ENCODE measurements around the gene KCND3.
"Not testable (repeated sequence)": the region's sequence is repeated elsewhere in the genome, so short reads cannot be mapped to it uniquely, and the experiment has no call there.

KCND3 gene

GRCh38 chr1:111802110-111802509 is 187.4 kb downstream of the KCND3 start:
- H3K9me3 ChIP-seq (ENCODE audit: control insufficient read depth, insufficient read depth, low read length) = no peaks in the 10 kb centered on the region
- H3K4me3 ChIP-seq (ENCODE audit: low read length) = no peak overlapping the region
- H3K27me3 ChIP-seq (ENCODE audit: control insufficient read depth, low read length) = peaks cover 5% of the 10 kb centered on the region
- H3K79me2 ChIP-seq (ENCODE audit: control insufficient read depth, low read length) = no peaks in the 10 kb centered on the region
- no peak overlapping the region for H3K27ac ChIP-seq (ENCODE audit: low read depth, low read length)
- no peaks in the 10 kb centered on the region for H3F3A ChIP-seq (ENCODE audit: control insufficient read depth, insufficient read depth)
- TF ChIP-seq, protein P1, sequence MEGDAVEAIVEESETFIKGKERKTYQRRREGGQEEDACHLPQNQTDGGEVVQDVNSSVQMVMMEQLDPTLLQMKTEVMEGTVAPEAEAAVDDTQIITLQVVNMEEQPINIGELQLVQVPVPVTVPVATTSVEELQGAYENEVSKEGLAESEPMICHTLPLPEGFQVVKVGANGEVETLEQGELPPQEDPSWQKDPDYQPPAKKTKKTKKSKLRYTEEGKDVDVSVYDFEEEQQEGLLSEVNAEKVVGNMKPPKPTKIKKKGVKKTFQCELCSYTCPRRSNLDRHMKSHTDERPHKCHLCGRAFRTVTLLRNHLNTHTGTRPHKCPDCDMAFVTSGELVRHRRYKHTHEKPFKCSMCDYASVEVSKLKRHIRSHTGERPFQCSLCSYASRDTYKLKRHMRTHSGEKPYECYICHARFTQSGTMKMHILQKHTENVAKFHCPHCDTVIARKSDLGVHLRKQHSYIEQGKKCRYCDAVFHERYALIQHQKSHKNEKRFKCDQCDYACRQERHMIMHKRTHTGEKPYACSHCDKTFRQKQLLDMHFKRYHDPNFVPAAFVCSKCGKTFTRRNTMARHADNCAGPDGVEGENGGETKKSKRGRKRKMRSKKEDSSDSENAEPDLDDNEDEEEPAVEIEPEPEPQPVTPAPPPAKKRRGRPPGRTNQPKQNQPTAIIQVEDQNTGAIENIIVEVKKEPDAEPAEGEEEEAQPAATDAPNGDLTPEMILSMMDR (IDR thresholded peaks at IDR 0.05; ENCODE audit: low read depth, low read length, poor library complexity, severe bottlenecking) = no peak
- no peaks in the 10 kb centered on the region for H3K9me2 ChIP-seq (replicated peaks; ENCODE audit: control insufficient read depth, low read length)
- no peak overlapping the region for H3K4me2 ChIP-seq (ENCODE audit: low read length)
- no peaks in the 10 kb centered on the region for H3K4me1 ChIP-seq (ENCODE audit: control insufficient read depth, low read length)
- H4K20me1 ChIP-seq (ENCODE audit: control insufficient read depth, insufficient read depth, low read depth, low read length) = no peaks in the 10 kb centered on the region
- no peaks in the 10 kb centered on the region for H3K36me3 ChIP-seq (ENCODE audit: control insufficient read depth, low read length)

DNA sequence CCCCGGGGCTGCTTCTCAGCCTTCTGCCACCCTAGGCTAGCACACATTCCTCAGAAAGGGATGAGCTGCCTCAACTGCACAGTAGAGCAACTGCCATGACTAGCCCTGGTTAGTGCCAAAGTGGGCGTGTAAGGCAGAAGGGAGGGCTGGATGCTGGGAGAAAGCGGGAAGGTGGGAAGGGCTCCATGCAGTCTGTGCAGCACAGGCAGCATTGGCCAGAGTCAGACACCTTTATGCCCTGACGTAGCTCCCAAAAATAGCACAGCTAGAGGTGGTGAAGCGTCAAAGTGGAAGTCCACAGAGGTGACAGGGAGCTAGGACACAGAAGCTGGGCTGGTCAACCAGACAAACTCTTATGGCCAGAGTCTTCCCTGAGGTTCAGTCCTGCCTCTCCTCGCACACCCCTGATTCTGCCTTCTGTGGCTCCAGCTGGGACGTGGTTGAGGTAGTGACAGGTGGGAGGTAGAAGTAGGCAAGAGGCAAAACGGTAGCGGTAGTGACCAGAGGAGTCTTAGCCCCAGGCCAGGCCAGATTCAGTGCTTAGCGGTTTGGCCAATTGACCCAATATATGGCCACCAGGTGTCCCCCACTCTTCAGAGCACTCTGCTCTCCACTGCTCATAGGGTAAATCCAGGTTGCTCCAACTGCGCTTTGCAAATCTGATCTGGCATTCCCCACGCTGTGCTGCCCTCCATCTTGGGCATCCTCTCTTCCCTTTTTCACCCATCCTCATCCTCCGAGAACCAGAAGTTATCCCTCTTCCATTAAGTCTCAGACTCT is 188.2 kb downstream of the KCND3 start:
- no peaks in the 10 kb centered on the region for H3K79me2 ChIP-seq (ENCODE audit: control insufficient read depth, low read length)
- H3K36me3 ChIP-seq (ENCODE audit: control insufficient read depth, low read length) = no peaks in the 10 kb centered on the region
- no peaks in the 10 kb centered on the region for H3K9me2 ChIP-seq (replicated peaks; ENCODE audit: control insufficient read depth, low read length)
- no peak overlapping the region for H3K27ac ChIP-seq (ENCODE audit: low read depth, low read length)
- H4K20me1 ChIP-seq (ENCODE audit: control insufficient read depth, insufficient read depth, low read depth, low read length) = no peaks in the 10 kb centered on the region
- no peaks in the 10 kb centered on the region for H3K4me1 ChIP-seq (ENCODE audit: control insufficient read depth, low read length)
- H3K27me3 ChIP-seq (ENCODE audit: control insufficient read depth, low read length) = peaks cover 2% of the 10 kb centered on the region
- H3F3A ChIP-seq (ENCODE audit: control insufficient read depth, insufficient read depth) = no peaks in the 10 kb centered on the region
- H3K9me3 ChIP-seq (ENCODE audit: control insufficient read depth, insufficient read depth, low read length) = no peaks in the 10 kb centered on the region
- no peak overlapping the region for H3K4me3 ChIP-seq (ENCODE audit: low read length)
- TF ChIP-seq, protein P1 (IDR thresholded peaks at IDR 0.05; ENCODE audit: low read depth, low read length, poor library complexity, severe bottlenecking) = no peak
- TF ChIP-seq EZH2phosphoT487 (IDR thresholded peaks at IDR 0.05; ENCODE audit: borderline replicate concordance, low read length) = no peak
- no peak overlapping the region for H3K4me2 ChIP-seq (ENCODE audit: low read length)

GRCh38 chr1:111799722-111800121 is 189.7 kb downstream of the KCND3 start:
- H3K36me3 ChIP-seq (ENCODE audit: control insufficient read depth, low read length); H3K4me2 ChIP-seq (ENCODE audit: low read length); H3K4me3 ChIP-seq (ENCODE audit: low read length); H3K9me3 ChIP-seq (ENCODE audit: control insufficient read depth, insufficient read depth, low read length); H3K4me1 ChIP-seq (ENCODE audit: control insufficient read depth, low read length); H3K27me3 ChIP-seq (ENCODE audit: control insufficient read depth, low read length); H3F3A ChIP-seq (ENCODE audit: control insufficient read depth, insufficient read depth); H4K20me1 ChIP-seq (ENCODE audit: control insufficient read depth, insufficient read depth, low read depth, low read length); H3K9me2 ChIP-seq (replicated peaks; ENCODE audit: control insufficient read depth, low read length); H3K27ac ChIP-seq (ENCODE audit: low read depth, low read length); H3K79me2 ChIP-seq (ENCODE audit: control insufficient read depth, low read length): not testable (repeated sequence)

DNA sequence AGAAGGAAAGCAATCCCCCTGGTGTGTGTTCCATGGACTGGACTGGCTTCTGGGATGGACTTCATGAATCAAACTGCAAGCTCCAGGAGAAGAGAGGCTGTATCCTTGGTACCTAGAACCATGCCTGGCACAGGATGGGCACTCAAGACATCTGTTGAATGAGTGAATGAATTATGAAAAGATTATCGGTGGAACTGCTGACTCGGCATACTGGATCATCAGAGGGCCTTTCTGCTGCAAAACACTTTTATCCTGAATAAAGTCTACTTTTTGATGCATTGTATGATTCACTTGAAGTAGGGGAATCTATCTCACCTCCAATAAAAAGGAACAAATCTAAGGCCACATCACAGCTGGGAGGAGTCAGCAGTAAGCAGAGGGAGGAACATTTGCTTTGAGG is 190.9 kb downstream of the KCND3 start:
- Histone ChIP-seq H3K4me3 (ENCODE audit: low read length) (no peak overlapping the region), H3K27ac (ENCODE audit: low read depth, low read length) (no peak overlapping the region), H3F3A (ENCODE audit: control insufficient read depth, insufficient read depth) (no peaks in the 10 kb centered on the region), H3K27me3 (ENCODE audit: control insufficient read depth, low read length) (peaks cover 9% of the 10 kb centered on the region; the same call in 1 of the 2 replicates), H3K9me3 (ENCODE audit: control insufficient read depth, insufficient read depth, low read length) (no peaks in the 10 kb centered on the region), H3K4me1 (ENCODE audit: control insufficient read depth, low read length) (no peaks in the 10 kb centered on the region), H3K4me2 (ENCODE audit: low read length) (no peak overlapping the region), H3K36me3 (ENCODE audit: control insufficient read depth, low read length) (no peaks in the 10 kb centered on the region), H3K9me2 (replicated peaks; ENCODE audit: control insufficient read depth, low read length) (no peaks in the 10 kb centered on the region), H4K20me1 (ENCODE audit: control insufficient read depth, insufficient read depth, low read depth, low read length) (no peaks in the 10 kb centered on the region), H3K79me2 (ENCODE audit: control insufficient read depth, low read length) (no peaks in the 10 kb centered on the region)
- TF ChIP-seq EZH2phosphoT487 (IDR thresholded peaks at IDR 0.05; ENCODE audit: borderline replicate concordance, low read length) = no peak
- TF ChIP-seq, protein P1 (IDR thresholded peaks at IDR 0.05; ENCODE audit: low read depth, low read length, poor library complexity, severe bottlenecking) = no peak
